ENCODE measurements around the gene SMAD5.

SMAD5 gene

DNA sequence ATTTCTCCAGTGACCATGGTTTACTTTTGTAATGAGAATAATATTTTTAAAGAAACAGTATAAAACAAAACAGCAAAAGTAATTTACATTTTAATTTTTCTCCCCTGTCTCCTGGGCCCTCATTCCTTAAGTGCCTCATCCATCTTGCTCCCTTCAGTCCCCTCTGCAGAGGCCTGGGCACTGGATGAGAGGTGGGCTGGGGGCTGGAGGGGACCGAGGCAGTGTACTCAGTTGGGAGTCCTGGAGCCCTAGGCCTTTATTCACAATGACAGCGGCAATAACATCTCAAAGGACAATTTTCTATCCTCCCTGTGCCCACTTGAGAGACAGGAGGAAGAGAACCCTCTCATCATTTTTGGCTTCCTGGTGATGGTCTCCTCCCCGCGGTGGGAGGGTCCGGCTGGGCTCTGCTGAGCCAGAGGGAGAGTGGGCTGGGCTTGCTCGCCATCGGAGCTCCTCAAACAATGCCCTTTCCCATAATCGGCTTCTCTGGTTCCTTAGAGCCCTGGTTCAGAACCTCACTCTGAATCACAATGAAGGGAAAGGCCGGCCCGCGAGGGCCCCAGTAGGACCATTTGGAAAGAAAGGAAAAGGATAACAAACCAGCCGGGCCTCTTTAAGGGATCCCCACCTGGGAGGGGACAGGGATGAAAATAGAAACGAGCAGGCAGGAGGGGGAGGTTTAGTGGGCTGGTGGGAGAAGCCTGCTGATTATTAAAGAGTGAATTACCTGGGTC lies 70.0 kb downstream of the SMAD5 start:
- Histone ChIP-seq H3K9me3 (no peaks in the 10 kb centered on the region), H3K4me3 (ENCODE audit: low read depth in 1 of 2, low read length in 1 of 2) (no peak overlapping the region), H3K27me3 (peaks cover 66% of the 10 kb centered on the region), H3K27ac (no peak overlapping the region), H3K36me3 (no peaks in the 10 kb centered on the region), H3K4me1 (ENCODE audit: control insufficient read depth in 1 of 2, insufficient read depth in 1 of 2, low read depth in 1 of 2, low read length in 1 of 2) (no peaks in the 10 kb centered on the region)
- no peak for TF ChIP-seq CTCF (IDR thresholded peaks at IDR 0.05)

GRCh38 chr5:136203303-136203922 lies 70.8 kb downstream of the SMAD5 start:
- Histone ChIP-seq H3K4me1 (ENCODE audit: control insufficient read depth in 1 of 2, insufficient read depth in 1 of 2, low read depth in 1 of 2, low read length in 1 of 2) (no peaks in the 10 kb centered on the region), H3K36me3 (no peaks in the 10 kb centered on the region), H3K9me3 (no peaks in the 10 kb centered on the region), H3K27me3 (peaks cover 62% of the 10 kb centered on the region), H3K27ac (no peak overlapping the region), H3K4me3 (ENCODE audit: low read depth in 1 of 2, low read length in 1 of 2) (no peak overlapping the region)
- no peak for TF ChIP-seq CTCF (IDR thresholded peaks at IDR 0.05)

DNA sequence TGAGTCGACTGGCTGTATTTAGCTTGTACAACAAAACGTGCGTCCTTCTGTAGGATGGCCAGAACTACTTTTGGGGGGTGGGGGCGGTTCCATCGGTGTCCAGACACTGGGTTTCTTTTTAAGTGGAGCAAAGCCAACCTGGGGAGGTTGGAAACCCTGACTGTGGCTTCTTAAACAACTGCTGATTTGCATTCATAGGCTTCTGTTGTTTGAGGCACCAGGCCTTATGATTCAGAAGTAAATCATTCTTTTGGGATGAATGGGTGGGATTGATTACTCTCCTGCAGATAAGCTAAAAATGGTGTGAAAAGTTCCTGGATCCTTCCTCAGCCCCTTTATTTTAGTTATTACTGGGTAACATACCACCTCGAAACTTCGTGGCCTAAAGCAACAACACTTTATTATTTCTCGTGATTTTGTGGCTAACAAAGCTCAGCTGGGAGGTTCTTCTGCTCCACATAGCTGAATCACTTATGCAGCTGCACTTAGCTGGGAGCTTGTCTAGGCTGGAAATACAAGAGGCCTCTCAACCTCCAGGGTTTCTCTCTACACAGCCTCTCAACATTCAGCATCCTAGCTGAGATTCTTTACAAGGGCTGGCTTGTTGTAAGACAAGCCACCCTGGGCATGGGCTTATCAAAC lies 72.5 kb downstream of the SMAD5 start:
- no peak overlapping the region for H3K27ac ChIP-seq
- H3K9me3 ChIP-seq: no peaks in the 10 kb centered on the region
- H3K36me3 ChIP-seq: no peaks in the 10 kb centered on the region

GRCh38 chr5:136205941-136206340 lies 73.3 kb downstream of the SMAD5 start:
- Histone ChIP-seq H3K27ac (no peak overlapping the region), H3K4me3 (ENCODE audit: low read depth in 1 of 2, low read length in 1 of 2) (no peak overlapping the region), H3K36me3 (no peaks in the 10 kb centered on the region), H3K9me3 (no peaks in the 10 kb centered on the region), H3K27me3 (peaks cover 58% of the 10 kb centered on the region), H3K4me1 (ENCODE audit: control insufficient read depth in 1 of 2, insufficient read depth in 1 of 2, low read depth in 1 of 2, low read length in 1 of 2) (no peaks in the 10 kb centered on the region)
- TF ChIP-seq CTCF (IDR thresholded peaks at IDR 0.05): no peak

More for the DNA sequence above, 72.5 kb downstream of the SMAD5 start:
- Histone ChIP-seq H3K4me1 (ENCODE audit: control insufficient read depth in 1 of 2, insufficient read depth in 1 of 2, low read depth in 1 of 2, low read length in 1 of 2) (no peaks in the 10 kb centered on the region), H3K4me3 (ENCODE audit: low read depth in 1 of 2, low read length in 1 of 2) (no peak overlapping the region), H3K27me3 (peaks cover 59% of the 10 kb centered on the region)
- no peak for TF ChIP-seq CTCF (IDR thresholded peaks at IDR 0.05)

- peaks cover 58% of the 10 kb centered on the region for H3K27me3 ChIP-seq
- no peak overlapping the region for H3K4me3 ChIP-seq (ENCODE audit: low read depth in 1 of 2, low read length in 1 of 2)
- TF ChIP-seq CTCF (IDR thresholded peaks at IDR 0.05): no peak
- no peaks in the 10 kb centered on the region for H3K36me3 ChIP-seq
- no peaks in the 10 kb centered on the region for H3K4me1 ChIP-seq (ENCODE audit: control insufficient read depth in 1 of 2, insufficient read depth in 1 of 2, low read depth in 1 of 2, low read length in 1 of 2)
- no peaks in the 10 kb centered on the region for H3K9me3 ChIP-seq
- H3K27ac ChIP-seq: no peak overlapping the region
Measured at GRCh38 chr5:136206361-136206760, 73.7 kb downstream of the SMAD5 start.
